Esophagus squamous epithelium (tissue), 5 donors: ENCODE results near the gene TMEM135. TPM values are rescaled to one million over a fixed set of nuclear protein-coding genes. Genes with fewer than 3 reads are reported as not detected.

Experiments used
- DNase-seq: peaks from one replicate; lab custom pipeline; 2025; lab: John Stamatoyannopoulos, UW
- H3K27ac ChIP-seq, 4 donors: fragments of 200-600 bp; sonication (generic); one replicate each; pipeline ENCODE4 v1.5.1; 2016 to 2019; ENCODE audit warnings: mild to moderate bottlenecking in 1 of 4
- H3K27me3 ChIP-seq, 4 donors: fragments of 200-600 bp; sonication (generic); 1 replicate in 3 of 4; 2 replicates in 1 of 4; pipeline versions ENCODE4 v1.5.1 to v1.6.0; 2017 to 2021; ENCODE audit warnings: antibody characterized with exemption in 1 of 4
- H3K36me3 ChIP-seq, 3 donors: fragments of 200-600 bp; sonication (generic); one replicate each; pipeline ENCODE4 v1.5.1; 2016 to 2019
- H3K4me1 ChIP-seq, 3 donors: fragments of 200-600 bp; sonication (generic); one replicate each; pipeline ENCODE4 v1.5.1; 2017 to 2019
- H3K4me3 ChIP-seq, 4 donors: fragments of 200-600 bp; sonication (generic); 1 replicate in 3 of 4; 2 replicates in 1 of 4; pipeline ENCODE4 v1.5.1; 2016 to 2019; ENCODE audit warnings: mild to moderate bottlenecking in 2 of 4, moderate library complexity in 1 of 4
- H3K9me3 ChIP-seq, 3 donors: fragments of 200-600 bp; sonication (generic); one replicate each; pipeline ENCODE4 v1.5.1; 2016 to 2019
- POLR2A ChIP-seq, 4 donors: fragments of 450-650 bp; IDR thresholded peaks; one replicate each; pipeline ENCODE4 v1.6.1; 2017; ENCODE audit warnings: antibody characterized with exemption in 4 of 4, mild to moderate bottlenecking in 4 of 4, moderate library complexity in 3 of 4
- WGBS, 2 donors: methylation state at CpG; one replicate each; pipeline ENCODE4 v1.1.5; 2018; 5-methylcytosine and 5-hydroxymethylcytosine counted together
- intact Hi-C: fragments of 100-400 bp; cut with DNase I; formaldehyde crosslinking; loops from one replicate; pipeline ENCODE4 v1.15.0; 2022
- total RNA-seq, 4 donors: library from RNA; depleted of rRNA; stranded (reverse); fragments of >200 nt; gene quantifications; one replicate each; pipeline ENCODE4 v1.1.0, GENCODE V29; 2016
- TF ChIP-seq, protein P1 (sequence below), 6 experiments: fragments of 450-650 bp in 4 of 6; fragments of 200-600 bp in 2 of 6; sonication (generic) in 2 of 6; IDR thresholded peaks; one replicate each; pipeline ENCODE4 v1.5.1; 2016 to 2019; ENCODE audit warnings: antibody characterized with exemption in 6 of 6, mild to moderate bottlenecking in 4 of 6, moderate library complexity in 4 of 6
- donor health status: DM: yes; HTN: yes; CAD: no.

TMEM135 gene
- total RNA-seq, 4 donors from 2014 or later = 4.5 to 12.0 (median 9.8) TPM

DNA sequence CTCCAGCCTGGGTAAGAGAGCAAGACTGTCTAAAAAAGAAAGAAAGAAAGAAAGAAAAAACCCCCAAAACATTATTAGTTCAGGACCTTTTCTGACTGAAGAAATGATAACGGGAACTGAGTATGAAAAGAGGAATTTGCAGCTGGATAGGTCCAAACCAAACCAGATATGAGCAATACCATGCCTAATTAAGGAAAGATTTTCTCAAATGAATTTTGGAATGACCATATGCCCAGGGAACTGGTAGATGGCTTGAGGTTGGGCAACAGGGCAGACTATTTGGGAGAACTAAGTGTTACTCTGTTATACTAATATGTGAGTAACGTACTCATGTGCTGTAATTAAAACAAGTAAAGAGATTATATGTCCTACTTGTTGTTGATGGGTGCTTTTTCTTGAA, 186.1 kb downstream of the TMEM135 start:
- no peak for DNase-seq
- Histone ChIP-seq H3K36me3 (no peaks in the 10 kb centered on the region), H3K4me1 (peaks cover 0 to 13% (median 0%) of the 10 kb centered on the region in 3 donors), H3K27ac (no peak overlapping the region), H3K27me3 (no peaks in the 10 kb centered on the region), H3K9me3 (no peaks in the 10 kb centered on the region), H3K4me3 (no peak overlapping the region)
- 88 to 94% methylated on average over 2 of the region's 2 CpGs for WGBS, 2 donors
- TF ChIP-seq, protein P1, sequence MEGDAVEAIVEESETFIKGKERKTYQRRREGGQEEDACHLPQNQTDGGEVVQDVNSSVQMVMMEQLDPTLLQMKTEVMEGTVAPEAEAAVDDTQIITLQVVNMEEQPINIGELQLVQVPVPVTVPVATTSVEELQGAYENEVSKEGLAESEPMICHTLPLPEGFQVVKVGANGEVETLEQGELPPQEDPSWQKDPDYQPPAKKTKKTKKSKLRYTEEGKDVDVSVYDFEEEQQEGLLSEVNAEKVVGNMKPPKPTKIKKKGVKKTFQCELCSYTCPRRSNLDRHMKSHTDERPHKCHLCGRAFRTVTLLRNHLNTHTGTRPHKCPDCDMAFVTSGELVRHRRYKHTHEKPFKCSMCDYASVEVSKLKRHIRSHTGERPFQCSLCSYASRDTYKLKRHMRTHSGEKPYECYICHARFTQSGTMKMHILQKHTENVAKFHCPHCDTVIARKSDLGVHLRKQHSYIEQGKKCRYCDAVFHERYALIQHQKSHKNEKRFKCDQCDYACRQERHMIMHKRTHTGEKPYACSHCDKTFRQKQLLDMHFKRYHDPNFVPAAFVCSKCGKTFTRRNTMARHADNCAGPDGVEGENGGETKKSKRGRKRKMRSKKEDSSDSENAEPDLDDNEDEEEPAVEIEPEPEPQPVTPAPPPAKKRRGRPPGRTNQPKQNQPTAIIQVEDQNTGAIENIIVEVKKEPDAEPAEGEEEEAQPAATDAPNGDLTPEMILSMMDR (IDR thresholded peaks at IDR 0.05) = no peak
- no peak for TF ChIP-seq POLR2A (IDR thresholded peaks at IDR 0.05)
- intact Hi-C loops = no loop called here

DNA sequence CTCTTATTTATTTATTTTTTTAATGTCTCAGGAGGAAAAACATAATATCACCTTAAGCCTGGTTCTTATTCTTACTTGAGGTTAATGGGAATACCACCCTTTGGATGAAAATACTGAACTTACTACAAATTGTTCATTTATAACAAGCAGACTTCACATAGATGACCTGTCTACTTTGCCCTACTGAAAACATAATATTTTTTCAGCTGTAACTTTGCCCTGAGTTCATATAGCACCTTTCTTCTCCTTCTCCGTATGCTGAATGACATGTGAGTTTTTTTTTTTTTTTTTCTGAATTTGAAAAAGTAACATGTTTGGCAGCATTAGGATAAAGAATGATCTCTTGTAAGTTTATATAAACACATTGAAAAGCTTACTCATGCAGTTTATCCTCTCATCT, 186.8 kb downstream of the TMEM135 start:
- Histone ChIP-seq H3K36me3 (no peaks in the 10 kb centered on the region), H3K9me3 (no peaks in the 10 kb centered on the region), H3K4me1 (peaks cover 0 to 9% (median 0%) of the 10 kb centered on the region in 3 donors), H3K27ac (no peak overlapping the region), H3K27me3 (no peaks in the 10 kb centered on the region), H3K4me3 (no peak overlapping the region)
- 42 to 69% methylated on average over 1 of the region's 1 CpG for WGBS, 2 donors
- DNase-seq = no peak
- TF ChIP-seq, protein P1 (IDR thresholded peaks at IDR 0.05) = no peak
- no peak for TF ChIP-seq POLR2A (IDR thresholded peaks at IDR 0.05)
- intact Hi-C loops = no loop called here

DNA sequence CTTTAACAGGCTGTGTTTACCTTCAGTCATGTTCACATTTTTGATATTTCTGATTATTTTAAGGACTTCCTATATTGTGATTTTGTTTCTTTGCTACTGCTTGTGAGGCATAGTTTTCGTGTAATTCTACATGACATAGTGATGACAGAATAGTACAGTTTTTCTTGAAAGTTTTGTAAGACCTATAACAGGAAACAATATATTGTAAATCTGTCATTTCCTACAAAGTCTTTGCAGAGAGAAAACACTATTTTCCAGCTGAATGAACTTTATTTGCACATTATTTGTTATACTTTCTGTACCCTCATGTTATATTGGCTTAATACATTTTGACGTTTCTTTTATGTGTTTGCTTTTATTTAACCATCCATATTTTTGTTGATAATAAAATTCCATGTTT, 191.1 kb downstream of the TMEM135 start:
- TF ChIP-seq, protein P1 (IDR thresholded peaks at IDR 0.05) = no peak
- TF ChIP-seq POLR2A (IDR thresholded peaks at IDR 0.05) = no peak
- Histone ChIP-seq H3K27me3 (no peaks in the 10 kb centered on the region), H3K9me3 (peaks cover 0 to 11% (median 10%) of the 10 kb centered on the region in 3 donors), H3K4me3 (no peak overlapping the region), H3K36me3 (no peaks in the 10 kb centered on the region), H3K27ac (no peak overlapping the region), H3K4me1 (no peaks in the 10 kb centered on the region)
- intact Hi-C loops = no loop called here
- WGBS, 2 donors = 56 to 62% methylated on average over 2 of the region's 2 CpGs
- no peak for DNase-seq

DNA sequence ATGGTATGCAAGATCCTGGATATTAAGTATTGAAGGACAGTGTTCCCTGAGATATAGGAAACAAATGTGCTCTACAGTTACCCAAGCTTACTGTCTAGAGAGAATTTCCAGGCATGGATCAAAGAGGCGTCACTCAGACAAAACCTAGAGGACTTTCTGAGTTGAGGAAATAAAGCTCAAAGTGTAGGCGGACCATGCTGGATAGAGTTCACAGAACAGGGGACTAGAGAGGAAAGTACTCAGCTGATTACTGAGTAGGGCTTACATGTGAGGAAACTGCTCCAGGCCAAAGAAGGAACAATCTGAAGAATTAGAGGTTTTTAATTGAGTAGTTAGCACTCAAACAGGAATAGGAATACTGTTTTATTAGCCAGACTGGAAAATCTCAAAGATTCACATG, 193.3 kb downstream of the TMEM135 start:
- DNase-seq = no peak
- Histone ChIP-seq H3K36me3 (no peaks in the 10 kb centered on the region), H3K27ac (no peak overlapping the region), H3K27me3 (no peaks in the 10 kb centered on the region), H3K4me1 (no peaks in the 10 kb centered on the region), H3K4me3 (no peak overlapping the region), H3K9me3 (peaks cover 0 to 11% (median 10%) of the 10 kb centered on the region in 3 donors)
- no peak for TF ChIP-seq POLR2A (IDR thresholded peaks at IDR 0.05)
- TF ChIP-seq, protein P1 (IDR thresholded peaks at IDR 0.05) = no peak
- WGBS, 2 donors = 94% methylated on average over 2 of the region's 2 CpGs
- intact Hi-C loops = no loop called here

DNA sequence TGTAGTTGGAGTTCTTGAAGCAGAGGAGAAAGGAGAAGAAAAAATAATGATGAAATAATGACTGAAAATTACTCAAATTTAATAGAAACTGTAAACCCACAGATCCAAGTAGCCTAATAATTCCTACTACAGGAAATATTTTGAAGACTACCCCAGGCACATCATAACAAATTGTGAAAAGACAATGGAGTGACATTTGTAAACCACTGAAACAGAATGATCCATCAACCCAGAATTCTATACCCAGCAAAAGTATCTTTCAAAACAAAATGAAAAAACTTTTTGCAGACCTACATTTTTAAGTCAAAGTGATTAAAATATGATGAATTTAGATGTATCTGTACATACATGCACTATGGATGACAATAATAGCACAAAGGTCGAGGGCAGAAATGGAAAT, 194.6 kb downstream of the TMEM135 start:
- WGBS, 2 donors = 89 to 100% methylated on average over 1 of the region's 1 CpG
- H3K36me3 ChIP-seq = no peaks in the 10 kb centered on the region
- H3K27me3 ChIP-seq = no peaks in the 10 kb centered on the region
- DNase-seq = no peak
- H3K27ac ChIP-seq = no peak overlapping the region
- TF ChIP-seq, protein P1 (IDR thresholded peaks at IDR 0.05) = no peak
- no peak for TF ChIP-seq POLR2A (IDR thresholded peaks at IDR 0.05)
- peaks cover 0 to 11% (median 10%) of the 10 kb centered on the region in 3 donors for H3K9me3 ChIP-seq
- no peaks in the 10 kb centered on the region for H3K4me1 ChIP-seq
- intact Hi-C loops = no loop called here
- H3K4me3 ChIP-seq = no peak overlapping the region
